PC-3 (cell line): Measurements from ENCODE around the gene PRR20G.

ENCODE experiments used
- CTCF ChIP-seq: fragments of 300-600 bp; sonication (generic); conservative IDR thresholded peaks from 2 replicates; pipeline ENCODE4 v1.5.1; 2017; ENCODE audit warnings: antibody characterized with exemption, low read depth, mild to moderate bottlenecking, low read length
- EZH2phosphoT487 ChIP-seq: fragments of 300-600 bp; sonication (generic); IDR thresholded peaks from 2 replicates; pipeline ENCODE4 v1.6.1; 2018; ENCODE audit warnings: mild to moderate bottlenecking, antibody characterized with exemption, low read length, borderline replicate concordance

- no peak for TF ChIP-seq CTCF
- no peak for TF ChIP-seq EZH2phosphoT487
Observed at GRCh38 chr3:127296959-127297358, 9.1 kb upstream of the PRR20G start.
